NCI-H1694 treated with DMSO at 0.1 percent for 48 hours (cell line): ENCODE results near the gene PPP1R17.

Source experiments
- DNase-seq: peaks from one replicate; lab custom pipeline; 2025; lab: John Stamatoyannopoulos, UW

PPP1R17 gene

GRCh38 chr7:31687024-31687748 is at the start of gene PPP1R17:
Gene PPP1R17 (plus strand): TSS chr7:31687215. CDS start chr7:31692442, 5,227 bp downstream.
- peak; percentile 74 for DNase-seq

DNA sequence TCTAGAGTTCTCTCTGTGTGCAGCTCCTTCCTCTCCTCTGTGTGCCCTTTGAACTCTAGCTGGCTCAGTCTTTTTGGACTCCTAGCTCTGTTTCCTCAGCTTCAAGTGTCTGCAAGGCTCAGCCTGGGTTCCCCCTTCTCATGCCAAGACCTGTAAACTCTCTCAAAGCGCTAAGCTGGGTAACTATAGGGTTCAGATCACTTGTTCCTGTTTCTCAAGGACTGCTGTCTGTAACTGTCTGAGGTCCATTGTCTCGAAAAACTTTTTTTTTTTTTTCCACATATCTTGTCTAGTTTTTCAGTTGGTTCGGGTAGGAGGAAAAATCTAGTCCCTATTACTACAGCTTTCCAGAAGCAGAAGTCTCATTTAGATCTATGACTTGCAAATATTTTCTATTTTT is 46.6 kb upstream of the PPP1R17 start:
- DNase-seq, result no peak

DNA sequence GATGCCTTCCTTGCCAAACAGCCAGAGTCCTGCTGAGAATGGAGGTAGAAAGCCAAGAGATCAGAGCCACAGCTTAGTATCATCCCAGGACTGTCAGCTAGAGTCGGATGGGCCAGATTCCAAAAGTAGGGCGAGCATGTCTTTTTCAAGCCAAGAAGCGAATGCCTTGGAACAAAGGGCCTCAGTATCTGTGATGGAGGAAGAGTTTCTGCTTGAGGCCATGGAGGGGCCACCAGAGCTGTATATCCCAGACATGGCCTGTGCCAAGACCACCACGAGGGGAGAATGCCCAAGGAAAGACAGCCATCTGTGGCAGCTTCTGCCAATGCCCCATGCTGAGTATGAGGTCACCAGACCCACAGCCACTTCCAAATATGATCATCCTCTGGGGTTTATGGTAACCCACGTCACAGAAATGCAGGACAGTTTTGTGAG is 44.3 kb upstream of the PPP1R17 start:
- no peak for DNase-seq

DNA sequence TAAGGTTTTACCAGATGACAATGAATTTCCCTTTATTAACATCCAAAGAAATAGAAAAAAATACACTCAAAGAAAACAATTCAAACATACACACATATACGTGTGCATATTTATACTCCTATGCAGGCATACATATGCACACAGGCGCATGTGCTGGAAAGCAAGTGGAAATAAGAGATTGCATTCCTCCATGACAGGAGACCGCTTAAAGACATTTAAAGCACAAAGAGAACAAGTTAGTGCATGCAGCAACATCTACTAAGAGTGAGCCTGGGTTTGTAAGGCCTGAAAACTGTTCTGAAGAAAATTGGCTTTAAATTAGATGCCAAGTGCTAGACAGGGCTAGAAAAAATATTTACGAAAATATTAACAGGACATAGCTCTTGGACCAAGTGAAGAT is 40.1 kb upstream of the PPP1R17 start:
- DNase-seq, result no peak

GRCh38 chr7:31647511-31647910 is 39.5 kb upstream of the PPP1R17 start:
- DNase-seq, result no peak

DNA sequence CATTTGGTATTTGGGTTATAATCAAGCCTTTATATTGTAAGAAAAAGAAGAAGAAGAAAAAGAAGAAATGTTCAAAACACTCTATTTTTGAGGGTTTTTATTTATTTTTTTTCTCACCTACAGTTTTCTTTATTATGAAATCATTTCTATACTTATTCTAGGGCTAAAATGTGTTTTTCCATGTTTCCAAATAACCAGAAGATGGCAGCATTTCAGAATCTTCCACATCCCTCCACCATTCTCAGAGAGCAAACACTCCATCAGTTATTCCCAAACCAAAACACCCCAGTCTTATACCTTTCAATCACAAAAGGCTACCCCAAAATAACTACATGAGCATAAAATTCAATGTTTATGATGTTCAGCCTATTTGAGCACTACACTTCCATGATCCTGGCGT is 38.7 kb upstream of the PPP1R17 start:
- DNase-seq, result peak; percentile 80

GRCh38 chr7:31648880-31649279 is 38.1 kb upstream of the PPP1R17 start:
- DNase-seq, result no peak

- no peak for DNase-seq
Observed at GRCh38 chr7:31651234-31652062, 35.6 kb upstream of the PPP1R17 start.

DNA sequence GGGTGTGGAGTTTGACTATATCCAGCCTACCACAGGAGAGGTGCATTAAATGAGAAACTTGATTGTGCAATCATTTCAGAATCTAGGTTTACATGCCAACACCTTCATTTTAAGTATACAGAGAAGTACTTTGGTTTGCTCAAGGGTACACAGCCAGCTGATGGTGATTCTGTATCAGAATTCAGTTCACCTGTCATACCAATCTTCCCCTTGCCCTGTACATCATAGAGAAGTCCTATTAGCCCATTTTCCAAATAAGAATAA is 35.0 kb upstream of the PPP1R17 start:
- no peak for DNase-seq

DNA sequence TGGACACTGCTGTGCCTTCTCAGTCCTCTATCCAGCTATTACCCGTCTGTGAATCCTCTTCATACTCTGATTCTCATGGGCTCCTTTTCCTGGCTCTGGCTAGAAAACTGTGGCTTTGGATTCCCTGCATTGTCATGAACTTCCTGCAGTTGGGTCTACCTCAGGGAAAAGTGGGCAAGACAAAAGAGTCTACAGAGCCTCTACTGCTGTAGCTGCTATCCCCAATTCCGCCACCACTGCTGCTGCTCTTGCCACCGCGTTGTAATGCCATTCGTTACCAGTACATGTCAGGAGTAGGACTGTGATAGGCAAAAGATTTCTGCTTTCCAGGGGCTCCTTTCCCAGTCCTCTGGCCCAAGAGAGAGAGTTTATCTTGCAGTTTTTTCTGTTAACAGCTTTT is 23.9 kb upstream of the PPP1R17 start:
- no peak for DNase-seq

DNA sequence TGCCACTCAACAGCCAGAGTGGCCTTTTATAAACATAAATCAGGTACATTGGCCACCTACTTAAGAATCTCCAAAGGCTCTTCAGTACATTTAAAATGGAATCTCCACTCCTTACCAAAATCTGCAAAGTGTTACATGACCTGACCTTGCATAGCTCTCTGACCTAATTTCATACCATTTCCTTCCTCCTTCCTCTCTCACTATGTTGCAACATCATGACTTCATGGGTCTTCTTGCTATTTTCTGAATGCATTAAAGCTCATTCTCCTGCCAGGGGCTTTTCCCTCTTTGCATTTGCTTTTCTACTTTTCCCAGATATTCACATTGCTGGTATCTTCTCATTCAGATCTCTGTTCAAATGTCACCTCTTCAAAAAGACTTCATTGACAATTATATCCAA is 22.1 kb upstream of the PPP1R17 start:
- no peak for DNase-seq

GRCh38 chr7:31665546-31665945 is 21.5 kb upstream of the PPP1R17 start:
- DNase-seq, result no peak

DNA sequence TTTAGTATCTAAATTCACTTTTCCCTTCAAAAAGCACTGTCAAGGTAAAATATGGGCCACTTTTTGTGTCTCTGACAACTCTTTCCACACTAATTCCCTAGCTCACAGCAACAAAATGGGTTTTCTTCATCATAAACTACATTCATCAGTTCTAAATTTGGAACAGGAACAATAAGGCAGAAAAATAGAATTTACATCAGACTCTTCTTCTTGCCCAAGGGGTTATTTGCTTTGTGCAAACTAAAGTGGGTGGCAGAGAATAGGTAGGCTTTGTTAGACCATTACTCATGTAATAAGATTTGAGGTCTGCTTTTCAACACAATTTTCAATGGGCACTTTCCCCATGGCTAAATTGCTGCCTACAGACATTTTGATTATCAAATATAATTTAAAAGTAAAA is 17.6 kb upstream of the PPP1R17 start:
- no peak for DNase-seq

- DNase-seq, result peak; percentile 98
Observed at GRCh38 chr7:31679574-31680305, 7.3 kb upstream of the PPP1R17 start.

GRCh38 chr7:31683445-31684225 is 3.4 kb upstream of the PPP1R17 start:
- DNase-seq, result peak; percentile 99

DNA sequence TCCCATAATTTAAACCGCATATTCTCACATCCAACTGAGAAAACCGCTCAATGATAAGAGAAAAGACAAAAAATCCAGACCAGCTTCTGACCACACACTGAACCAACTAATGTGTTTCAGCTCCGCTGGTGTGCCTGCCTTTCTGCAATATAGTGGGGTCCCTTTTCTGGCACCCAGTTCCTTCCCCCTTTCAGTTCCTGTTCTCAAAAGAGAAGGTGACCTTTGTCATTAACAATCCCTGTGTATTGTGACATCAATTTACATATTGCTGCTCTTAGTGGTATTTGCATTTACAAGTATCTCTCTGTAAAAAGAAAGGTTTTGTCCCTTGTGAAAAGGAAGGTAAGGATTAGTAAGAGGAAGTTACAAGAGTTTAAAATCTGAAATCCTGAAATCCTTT is 1.4 kb downstream of the PPP1R17 start:
- DNase-seq, result no peak

- DNase-seq, result no peak
Observed at GRCh38 chr7:31688996-31689395, 2.0 kb downstream of the PPP1R17 start.

- peak; percentile 28 for DNase-seq
Observed at GRCh38 chr7:31690935-31691334, 3.9 kb downstream of the PPP1R17 start.

GRCh38 chr7:31692451-31692850 is 5.4 kb downstream of the PPP1R17 start:
- peak; percentile 59 for DNase-seq

GRCh38 chr7:31692871-31693270 is 5.9 kb downstream of the PPP1R17 start:
- DNase-seq, result no peak

GRCh38 chr7:31695859-31696614 is 9.0 kb downstream of the PPP1R17 start:
- DNase-seq, result no peak
